Stimulated activated CD4-positive, alpha-beta T cell treated with anti-CD3 and anti-CD28 coated beads, TNF-alpha, amount 100 ng/mL, for 1 hour (primary cell): ENCODE measurements around the gene ZNF276.
A peak's percentile ranks its signal among the peaks of the same experiment; 100 is the strongest.

Experiments used
- DNase-seq, 3 donors: peaks; one replicate each; pipeline ENCODE4 v3.0.0-alpha.2; 2020; ENCODE audit warnings: low read depth in 3 of 3, low spot score in 1 of 3

Gene ZNF276

GRCh38 chr16:89711601-89712273 is 9.6 kb upstream of the ZNF276 start:
- DNase-seq: peak in 2 of 3 donors; percentile 57 to 69

GRCh38 chr16:89712274-89712781 is 9.0 kb upstream of the ZNF276 start:
- DNase-seq: no peak

GRCh38 chr16:89716493-89716892 is 4.8 kb upstream of the ZNF276 start:
- no peak for DNase-seq

- no peak for DNase-seq
Measured at GRCh38 chr16:89716916-89717687, 4.2 kb upstream of the ZNF276 start.

- no peak for DNase-seq
Measured at GRCh38 chr16:89717688-89718505, 3.4 kb upstream of the ZNF276 start.

- DNase-seq: no peak
Measured at GRCh38 chr16:89720551-89720812, 855 bp upstream of the ZNF276 start.

GRCh38 chr16:89721546-89722391 is 432 bp downstream of the ZNF276 start:
- peak; percentile 64 to 77 (median 77) for DNase-seq

- DNase-seq: peak; percentile 42 to 69 (median 44)
Measured at GRCh38 chr16:89722392-89723278, 1.3 kb downstream of the ZNF276 start.

GRCh38 chr16:89723279-89724250 is 2.2 kb downstream of the ZNF276 start:
- peak in 2 of 3 donors; percentile 40 to 54 for DNase-seq

- no peak for DNase-seq
Measured at GRCh38 chr16:89727406-89728120, 6.2 kb downstream of the ZNF276 start.

- DNase-seq: no peak
Measured at GRCh38 chr16:89729293-89729692, 8.0 kb downstream of the ZNF276 start.

GRCh38 chr16:89729863-89730593 is 8.7 kb downstream of the ZNF276 start:
- no peak for DNase-seq

- DNase-seq: no peak
Measured at GRCh38 chr16:89730610-89731234, 9.4 kb downstream of the ZNF276 start.

- no peak for DNase-seq
Measured at GRCh38 chr16:89732142-89732917, 11.0 kb downstream of the ZNF276 start.

- no peak for DNase-seq
Measured at GRCh38 chr16:89732918-89733242, 11.5 kb downstream of the ZNF276 start.

- no peak for DNase-seq
Measured at GRCh38 chr16:89733322-89733721, 12.0 kb downstream of the ZNF276 start.
